H9 (cell line): ENCODE measurements around the gene VPS51. TPM values are rescaled to one million over a fixed set of nuclear protein-coding genes. Genes with fewer than 3 reads are reported as not detected.

ENCODE experiments used
- DNase-seq: peaks from one replicate; pipeline ENCODE4 v3.0.0-alpha.2; 2017
- H2AFZ ChIP-seq: one replicate; pipeline ENCODE4 v1.6.1; 2013; ENCODE audit warnings: mild to moderate bottlenecking, low read length, control low read depth, moderate library complexity
- H2AK5ac ChIP-seq: 2 replicates; pipeline ENCODE4 v1.6.1; 2013; ENCODE audit warnings: low read length, control low read depth, mixed read lengths; ENCODE audit not compliant: insufficient read length
- H2BK120ac ChIP-seq: one replicate; pipeline ENCODE4 v1.6.1; 2013; ENCODE audit warnings: low read depth, mild to moderate bottlenecking, low read length, control low read depth, inconsistent platforms; ENCODE audit not compliant: poor library complexity, severe bottlenecking
- H2BK12ac ChIP-seq: 2 replicates; pipeline ENCODE4 v1.6.1; 2013; ENCODE audit warnings: low read length, control low read depth, mixed read lengths, low read depth; ENCODE audit not compliant: insufficient read length
- H2BK15ac ChIP-seq: 2 replicates; pipeline ENCODE4 v1.6.1; 2013; ENCODE audit warnings: low read depth, low read length, control low read depth
- H2BK20ac ChIP-seq: one replicate; pipeline ENCODE4 v1.6.1; 2013; ENCODE audit warnings: low read depth, mild to moderate bottlenecking, low read length, control low read depth, inconsistent platforms; ENCODE audit not compliant: poor library complexity, severe bottlenecking
- H2BK5ac ChIP-seq: 2 replicates; pipeline ENCODE4 v1.6.1; 2013; ENCODE audit warnings: low read length, control low read depth, mixed read lengths; ENCODE audit not compliant: insufficient read length
- H3K14ac ChIP-seq: 2 replicates; pipeline ENCODE4 v1.6.1; 2013; ENCODE audit warnings: low read length, control low read depth; ENCODE audit not compliant: insufficient read depth
- H3K18ac ChIP-seq: 2 replicates; pipeline ENCODE4 v1.6.1; 2013; ENCODE audit warnings: low read depth, mild to moderate bottlenecking, mixed read lengths, low read length, control low read depth; ENCODE audit not compliant: insufficient read length
- H3K23ac ChIP-seq: 2 replicates; pipeline ENCODE4 v1.6.1; 2013; ENCODE audit warnings: low read length, control low read depth, mixed read lengths, low read depth; ENCODE audit not compliant: insufficient read length
- H3K23me2 ChIP-seq: 2 replicates; pipeline ENCODE4 v1.6.1; 2013; ENCODE audit warnings: low read depth, mild to moderate bottlenecking, mixed read lengths, low read length, control low read depth; ENCODE audit not compliant: insufficient read length, poor library complexity, severe bottlenecking
- H3K27ac ChIP-seq: 2 replicates; pipeline ENCODE4 v1.5.1; 2013; ENCODE audit warnings: low read length, control low read depth, mixed read lengths, low read depth; ENCODE audit not compliant: insufficient read length
- H3K27me3 ChIP-seq: 2 replicates; pipeline ENCODE4 v1.6.1; 2013; ENCODE audit warnings: low read length, control low read depth, inconsistent platforms; ENCODE audit not compliant: insufficient read depth
- H3K4ac ChIP-seq: 2 replicates; pipeline ENCODE4 v1.6.1; 2013; ENCODE audit warnings: low read depth, mild to moderate bottlenecking, control low read depth, inconsistent platforms, low read length, moderate library complexity
- H3K4me1 ChIP-seq: 2 replicates; pipeline ENCODE4 v1.6.1; 2013; ENCODE audit warnings: low read length, control low read depth, inconsistent platforms; ENCODE audit not compliant: insufficient read depth
- H3K4me2 ChIP-seq: 2 replicates; pipeline ENCODE4 v1.6.1; 2013; ENCODE audit warnings: low read length, control low read depth, mixed read lengths; ENCODE audit not compliant: insufficient read length, insufficient read depth
- H3K56ac ChIP-seq: 2 replicates; pipeline ENCODE4 v1.6.1; 2013; ENCODE audit warnings: low read depth, mild to moderate bottlenecking, mixed read lengths, low read length, control low read depth; ENCODE audit not compliant: insufficient read length
- H3K79me1 ChIP-seq: 2 replicates; pipeline ENCODE4 v1.6.1; 2013; ENCODE audit warnings: low read depth, mild to moderate bottlenecking, moderate library complexity, low read length, control low read depth, inconsistent platforms; ENCODE audit not compliant: insufficient read depth, poor library complexity, severe bottlenecking
- H3K79me2 ChIP-seq: 2 replicates; pipeline ENCODE4 v1.6.1; 2013; ENCODE audit warnings: low read length, control low read depth, inconsistent platforms; ENCODE audit not compliant: insufficient read depth
- H3K9ac ChIP-seq: 2 replicates; pipeline ENCODE4 v1.6.1; 2013; ENCODE audit warnings: low read length, control low read depth, mixed read lengths; ENCODE audit not compliant: insufficient read length; ENCODE audit errors: extremely low read depth
- H3K9me3 ChIP-seq: one replicate; pipeline ENCODE4 v1.6.1; 2013; ENCODE audit warnings: low read depth, low read length, inconsistent platforms; ENCODE audit not compliant: control insufficient read depth
- H3T11ph ChIP-seq: one replicate; pipeline ENCODE4 v1.6.1; 2013; ENCODE audit warnings: mild to moderate bottlenecking, low read length, control low read depth, inconsistent platforms
- H4K20me1 ChIP-seq: one replicate; pipeline ENCODE4 v1.6.1; 2013; ENCODE audit not compliant: control insufficient read depth, insufficient read length, insufficient read depth
- H4K5ac ChIP-seq: 2 replicates; pipeline ENCODE4 v1.6.1; 2013; ENCODE audit warnings: low read depth, mild to moderate bottlenecking, mixed read lengths, low read length, control low read depth; ENCODE audit not compliant: insufficient read length
- H4K8ac ChIP-seq: replicated peaks from 2 replicates; pipeline ENCODE4 v1.6.1; 2013; ENCODE audit warnings: low read length, control low read depth, mixed read lengths, low read depth; ENCODE audit not compliant: insufficient read length
- H4K91ac ChIP-seq: 2 replicates; pipeline ENCODE4 v1.6.1; 2013; ENCODE audit warnings: low read depth, mild to moderate bottlenecking, moderate library complexity, mixed read lengths, low read length, control low read depth; ENCODE audit not compliant: insufficient read length
- H3K27ac Mint-ChIP-seq, 3 experiments: 2 replicates in 2 of 3; 3 replicates in 1 of 3; pipeline ENCODE4 v1.8.0; 2020 to 2021; ENCODE audit warnings: mixed read lengths in 3 of 3, mild to moderate bottlenecking in 1 of 3, moderate library complexity in 1 of 3
- H3K27me3 Mint-ChIP-seq: 2 replicates; pipeline ENCODE4 v1.8.0; 2021; ENCODE audit warnings: low read depth, mild to moderate bottlenecking, moderate library complexity, mixed read lengths
- H3K36me3 Mint-ChIP-seq, 3 experiments: 2 replicates in 2 of 3; 3 replicates in 1 of 3; pipeline ENCODE4 v1.8.0; 2020 to 2021; ENCODE audit warnings: low read depth in 3 of 3, mixed read lengths in 3 of 3; ENCODE audit not compliant: insufficient read depth in 1 of 3
- H3K4me1 Mint-ChIP-seq, 2 experiments: 2 replicates each; pipeline ENCODE4 v1.8.0; 2020; ENCODE audit warnings: mixed read lengths in 2 of 2
- H3K4me3 Mint-ChIP-seq, 2 experiments: 2 replicates in 1 of 2; 3 replicates in 1 of 2; pipeline ENCODE4 v1.8.0; 2020 to 2021; ENCODE audit warnings: mild to moderate bottlenecking in 2 of 2, mixed read lengths in 2 of 2, moderate library complexity in 1 of 2
- H3K9me3 Mint-ChIP-seq, 2 experiments: 2 replicates in 1 of 2; 3 replicates in 1 of 2; pipeline ENCODE4 v1.8.0; 2020; ENCODE audit warnings: mild to moderate bottlenecking in 2 of 2, mixed read lengths in 2 of 2, moderate library complexity in 1 of 2
- WGBS: extraction: QIAGEN DNeasy Blood & Tissue Kit; methylation state at CpG from one replicate; pipeline ENCODE4 v1.1.7; 2013; ENCODE audit warnings: missing lambda C conversion rate, low lambda C conversion rate, mixed read lengths; ENCODE audit not compliant: insufficient read length; ENCODE audit errors: extremely low coverage; 5-methylcytosine and 5-hydroxymethylcytosine counted together
- total RNA-seq: library from RNA; stranded (reverse); gene quantifications from 2 replicates; pipeline ENCODE4 v1.2.1, GENCODE V29; 2021
- TF ChIP-seq, protein P1 (sequence below): fragments of 200-600 bp; sonication (generic); conservative IDR thresholded peaks from 3 replicates; pipeline ENCODE4 v1.8.0; 2021; ENCODE audit warnings: antibody characterized with exemption, mild to moderate bottlenecking

The VPS51 gene
- total RNA-seq, 1 experiment from 2014 or later, result 94.7 TPM

DNA sequence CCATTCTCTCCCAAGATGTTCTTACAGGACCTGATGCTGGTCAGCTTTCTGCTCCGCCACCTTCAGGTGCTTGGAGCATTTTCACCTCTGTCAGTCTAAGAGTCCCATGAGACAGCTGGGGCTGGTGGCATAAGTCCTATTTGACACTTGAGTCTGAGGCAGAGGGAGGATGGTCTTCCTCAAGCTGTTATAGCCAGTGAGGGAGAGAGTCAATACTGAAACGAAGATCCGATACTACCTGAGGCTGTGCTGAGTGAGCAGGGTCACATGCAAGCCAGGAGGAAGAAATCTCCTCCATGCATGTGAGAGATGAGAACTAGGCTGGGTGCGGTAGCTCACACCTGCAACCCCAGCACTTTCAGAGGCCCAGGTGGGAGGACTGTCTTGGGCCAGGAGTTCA lies 6.4 kb upstream of the VPS51 start:
- H3K36me3 Mint-ChIP-seq, result peaks cover 4 to 39% (median 37%) of the 10 kb centered on the region in 3 experiments
- Histone ChIP-seq H3K18ac (no peak overlapping the region), H3K27me3 (no peaks in the 10 kb centered on the region), H3K4ac (no peak overlapping the region), H2AK5ac (no peak overlapping the region), H2BK15ac (no peak overlapping the region), H3K9me3 (no peaks in the 10 kb centered on the region), H3K79me2 (no peaks in the 10 kb centered on the region), H4K8ac (no peak overlapping the region), H2BK5ac (no peak overlapping the region), H3K14ac (no peak overlapping the region), H2AFZ (no peak overlapping the region), H2BK12ac (no peak overlapping the region), H3K9ac (no peak overlapping the region), H2BK20ac (no peak overlapping the region), H3K56ac (no peak overlapping the region), H3K79me1 (no peaks in the 10 kb centered on the region), H3K4me1 (no peaks in the 10 kb centered on the region), H3K4me2 (no peak overlapping the region), H3K23me2 (peaks cover 3% of the 10 kb centered on the region), H4K20me1 (peaks cover 3% of the 10 kb centered on the region), H4K91ac (no peak overlapping the region), H3K27ac (no peak overlapping the region), H4K5ac (no peak overlapping the region), H3T11ph (no peak overlapping the region), H3K23ac (no peak overlapping the region), H2BK120ac (no peak overlapping the region)
- no CpG with 5 or more reads among the region's 4 CpGs for WGBS
- H3K4me1 Mint-ChIP-seq, result peaks cover 5 to 7% of the 10 kb centered on the region in 2 experiments; a peak in 3 of 4 replicates
- TF ChIP-seq, protein P1, sequence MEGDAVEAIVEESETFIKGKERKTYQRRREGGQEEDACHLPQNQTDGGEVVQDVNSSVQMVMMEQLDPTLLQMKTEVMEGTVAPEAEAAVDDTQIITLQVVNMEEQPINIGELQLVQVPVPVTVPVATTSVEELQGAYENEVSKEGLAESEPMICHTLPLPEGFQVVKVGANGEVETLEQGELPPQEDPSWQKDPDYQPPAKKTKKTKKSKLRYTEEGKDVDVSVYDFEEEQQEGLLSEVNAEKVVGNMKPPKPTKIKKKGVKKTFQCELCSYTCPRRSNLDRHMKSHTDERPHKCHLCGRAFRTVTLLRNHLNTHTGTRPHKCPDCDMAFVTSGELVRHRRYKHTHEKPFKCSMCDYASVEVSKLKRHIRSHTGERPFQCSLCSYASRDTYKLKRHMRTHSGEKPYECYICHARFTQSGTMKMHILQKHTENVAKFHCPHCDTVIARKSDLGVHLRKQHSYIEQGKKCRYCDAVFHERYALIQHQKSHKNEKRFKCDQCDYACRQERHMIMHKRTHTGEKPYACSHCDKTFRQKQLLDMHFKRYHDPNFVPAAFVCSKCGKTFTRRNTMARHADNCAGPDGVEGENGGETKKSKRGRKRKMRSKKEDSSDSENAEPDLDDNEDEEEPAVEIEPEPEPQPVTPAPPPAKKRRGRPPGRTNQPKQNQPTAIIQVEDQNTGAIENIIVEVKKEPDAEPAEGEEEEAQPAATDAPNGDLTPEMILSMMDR, result no peak
- H3K27me3 Mint-ChIP-seq, result no peaks in the 10 kb centered on the region
- H3K27ac Mint-ChIP-seq, result no peak overlapping the region
- no peak overlapping the region for H3K4me3 Mint-ChIP-seq
- H3K9me3 Mint-ChIP-seq, result no peaks in the 10 kb centered on the region
- DNase-seq, result no peak
